GM19452 (cell line): ENCODE measurements around the gene MUC5B.

Experiments
- ATAC-seq: cut with Tn5 transposase; IDR thresholded peaks from one replicate; pipeline ENCODE4 v1.9.1; 2021; ENCODE audit not compliant: unreplicated experiment

Gene MUC5B

GRCh38 chr11:1308743-1309497 is 86.1 kb downstream of the MUC5B start:
- ATAC-seq = peak; percentile 47

- ATAC-seq = peak; percentile 71
Measured at GRCh38 chr11:1309498-1310317, 86.8 kb downstream of the MUC5B start, which contains the start of gene TOLLIP. Gene TOLLIP, minus strand, starts transcription at chr11:1309632. Its CDS starts 134 bp downstream, at chr11:1309498.

GRCh38 chr11:1310318-1310687 is 87.4 kb downstream of the MUC5B start:
- no peak for ATAC-seq

GRCh38 chr11:1310772-1311468 is 88.1 kb downstream of the MUC5B start:
- no peak for ATAC-seq
